SK-N-SH (cell line): ENCODE measurements around the gene RAB3A. TPM values are rescaled to one million over a fixed set of nuclear protein-coding genes. Genes with fewer than 3 reads are reported as not detected.
"Not testable (repeated sequence)": the region's sequence is repeated elsewhere in the genome, so short reads cannot be mapped to it uniquely, and the experiment has no call there.

ENCODE experiments used
- CTCF ChIA-PET: fragments of 300-600, 350-600 bp; formaldehyde crosslinking; extraction: SDS; loops from one replicate; lab custom pipeline; 2021; lab: Yijun Ruan, JAX
- POLR2A ChIA-PET: fragments of 350-600 bp; sonication (Branson Sonifier 250); formaldehyde crosslinking; extraction: SDS; loops from one replicate; lab custom pipeline; 2020; ENCODE audit warnings: antibody characterized with exemption, inconsistent platforms; lab: Yijun Ruan, JAX
- DNase-seq: peaks from one replicate; pipeline ENCODE4 v3.0.0; 2012
- H2AFZ ChIP-seq: fragments of 200-600 bp; sonication (generic); 2 replicates; pipeline ENCODE4 v1.8.1; 2016; ENCODE audit warnings: antibody characterized with exemption, mild to moderate bottlenecking, low read depth
- H3F3A ChIP-seq: fragments of 200-600 bp; sonication (generic); replicated peaks from 2 replicates; pipeline ENCODE3; 2016; ENCODE audit warnings: antibody characterized with exemption, mild to moderate bottlenecking; ENCODE audit not compliant: insufficient read depth
- H3K27ac ChIP-seq, 2 experiments: fragments of 200-500 bp in 1 of 2; fragments of 200-600 bp in 1 of 2; sonication (Bioruptor generic) in 1 of 2; sonication (generic), shearing (Covaris generic) in 1 of 2; 2 replicates each; pipeline versions ENCODE4 v1.5.1 to v1.6.1; 2014 to 2016; ENCODE audit warnings: low read depth in 2 of 2, inconsistent platforms in 1 of 2, low read length in 1 of 2, mild to moderate bottlenecking in 1 of 2, mixed read lengths in 1 of 2
- H3K27me3 ChIP-seq: fragments of 200-600 bp; sonication (generic), shearing (Covaris generic); 2 replicates; pipeline ENCODE4 v1.6.1; 2016; ENCODE audit warnings: mixed run types; ENCODE audit not compliant: insufficient read depth
- H3K36me3 ChIP-seq, 2 experiments: fragments of 200-500 bp in 1 of 2; fragments of 200-600 bp in 1 of 2; sonication (Bioruptor generic) in 1 of 2; sonication (generic) in 1 of 2; replicated peaks in 1 of 2; 2 replicates each; pipeline versions ENCODE3 to v1.5.1; 2014 to 2016; ENCODE audit warnings: low read length in 1 of 2, mild to moderate bottlenecking in 1 of 2; ENCODE audit not compliant: insufficient read depth in 2 of 2, control insufficient read depth in 1 of 2
- H3K4me1 ChIP-seq, 2 experiments: fragments of 200-500 bp in 1 of 2; fragments of 200-600 bp in 1 of 2; sonication (Bioruptor generic) in 1 of 2; sonication (generic), shearing (Covaris generic) in 1 of 2; 2 replicates each; pipeline versions ENCODE4 v1.5.1 to v1.6.1; 2014 to 2016; ENCODE audit warnings: low read depth in 1 of 2, low read length in 1 of 2, mixed run types in 1 of 2; ENCODE audit not compliant: insufficient read depth in 2 of 2, control insufficient read depth in 1 of 2
- H3K4me2 ChIP-seq: fragments of 200-600 bp; sonication (generic), shearing (Covaris generic); 2 replicates; pipeline ENCODE4 v1.6.1; 2017; ENCODE audit warnings: mixed run types
- H3K4me3 ChIP-seq, 2 experiments: fragments of 200-500 bp in 1 of 2; fragments of 200-600 bp in 1 of 2; sonication (Bioruptor generic) in 1 of 2; sonication (generic), shearing (Covaris generic) in 1 of 2; 2 replicates each; pipeline versions ENCODE4 v1.5.1 to v1.8.1; 2014 to 2016; ENCODE audit warnings: low read depth in 2 of 2, inconsistent platforms in 1 of 2, low read length in 1 of 2, mild to moderate bottlenecking in 1 of 2, mixed read lengths in 1 of 2, moderate library complexity in 1 of 2
- H3K79me2 ChIP-seq: fragments of 200-600 bp; sonication (generic); 2 replicates; pipeline ENCODE4 v1.8.1; 2017; ENCODE audit warnings: mild to moderate bottlenecking; ENCODE audit not compliant: insufficient read depth
- H3K9ac ChIP-seq: fragments of 200-600 bp; sonication (generic); 2 replicates; pipeline ENCODE4 v1.6.1; 2017; ENCODE audit warnings: mixed run types
- H3K9me2 ChIP-seq: fragments of 200-600 bp; sonication (generic); 2 replicates; pipeline ENCODE4 v1.6.1; 2017; ENCODE audit warnings: mixed run types
- H3K9me3 ChIP-seq: fragments of 200-600 bp; sonication (generic); 2 replicates; pipeline ENCODE4 v1.6.1; 2017; ENCODE audit warnings: mixed run types, mild to moderate bottlenecking, moderate library complexity
- H4K20me1 ChIP-seq: fragments of 200-600 bp; sonication (generic); 2 replicates; pipeline ENCODE4 v1.6.1; 2017; ENCODE audit warnings: mild to moderate bottlenecking, mixed run types; ENCODE audit not compliant: insufficient read depth
- FOSL2 ChIP-seq: IDR thresholded peaks from 2 replicates; pipeline ENCODE4 v1.4.0; 2012; ENCODE audit warnings: low read depth, mild to moderate bottlenecking, moderate library complexity, borderline replicate concordance
- FOXJ3 ChIP-seq: sonication (generic); formaldehyde crosslinking; IDR thresholded peaks from 2 replicates; pipeline ENCODE4 v1.5.1; 2020; ENCODE audit warnings: mild to moderate bottlenecking, missing genetic modification reagents
- FOXM1 ChIP-seq: IDR thresholded peaks from 2 replicates; pipeline ENCODE4 v1.4.0; 2012; ENCODE audit warnings: low read depth, mild to moderate bottlenecking
- NFIC ChIP-seq: IDR thresholded peaks from 2 replicates; pipeline ENCODE4 v1.4.0; 2012; ENCODE audit warnings: borderline replicate concordance
- NRF1 ChIP-seq: IDR thresholded peaks from 2 replicates; pipeline ENCODE4 v1.6.1; 2012; ENCODE audit warnings: low read depth, mild to moderate bottlenecking, low read length
- RAD21 ChIP-seq: IDR thresholded peaks from 2 replicates; pipeline ENCODE4 v1.6.1; 2012; ENCODE audit warnings: mild to moderate bottlenecking, low read length
- SMC3 ChIP-seq: IDR thresholded peaks from 2 replicates; pipeline ENCODE4 v1.6.1; 2012; ENCODE audit warnings: low read depth, low read length, improper control_type of control experiment
- WGBS: methylation state at CpG from one replicate; pipeline ENCODE4 v1.1.6; 2017; ENCODE audit warnings: low lambda C conversion rate; 5-methylcytosine and 5-hydroxymethylcytosine counted together
- polyA plus RNA-seq, 3 experiments: library from polyadenylated mRNA; depleted of rRNA; stranded (reverse); fragments of >200 nt; gene quantifications; 2 replicates each; pipeline ENCODE4 v1.2.3, GENCODE V29; 2012
- TF ChIP-seq, protein P1 (sequence below): fragments of 150-350 bp; IDR thresholded peaks from 2 replicates; pipeline ENCODE4 v1.6.1; 2016; ENCODE audit warnings: mild to moderate bottlenecking, low read depth, low read length
- TF ChIP-seq, protein P2 (sequence below): IDR thresholded peaks from 2 replicates; pipeline ENCODE4 v1.4.0; 2012; ENCODE audit warnings: low read depth, borderline replicate concordance
- TF ChIP-seq, protein P3 (sequence below): fragments of 200-600 bp; sonication (generic); IDR thresholded peaks from 2 replicates; pipeline ENCODE4 v1.6.1; 2017; ENCODE audit warnings: antibody characterized with exemption, mild to moderate bottlenecking, moderate library complexity

Gene RAB3A
- polyA plus RNA-seq, 1 of the 3 experiments (the other 2 are of a cell fraction) = 9.7 TPM

DNA sequence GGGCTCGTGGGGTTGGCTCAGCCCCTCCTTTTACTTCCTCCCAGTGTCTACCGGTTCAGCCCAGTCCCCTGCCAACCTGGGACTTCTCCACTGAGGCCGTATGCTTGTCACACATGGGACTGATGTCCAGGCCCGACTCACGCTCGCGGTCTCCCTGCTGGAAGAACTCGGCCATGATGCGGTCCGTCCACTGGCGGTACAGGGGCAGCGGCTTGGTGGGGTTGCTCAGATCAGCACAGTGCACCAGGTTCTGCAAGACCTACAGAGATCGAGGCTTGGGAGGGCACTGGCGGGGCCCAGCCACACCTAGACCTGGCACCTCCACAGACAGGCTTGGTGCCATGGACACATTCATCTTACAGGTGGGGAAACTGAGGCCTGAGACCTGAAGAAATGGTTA, 7.8 kb upstream of the RAB3A start:
- ChIA-PET POLR2A (interaction anchor here (0.6 kb wide), 1 partner anchor 81 kb away, joined by 4 read pairs; no protein-coding TSS in a partner anchor), CTCF (interaction anchor here (2.6 kb wide), 1 partner anchor 40 kb away, joined by 11 read pairs; no protein-coding TSS in a partner anchor)
- Histone ChIP-seq H4K20me1 (no peaks in the 10 kb centered on the region), H3K4me2 (no peak overlapping the region), H3K9me3 (no peaks in the 10 kb centered on the region), H3K27ac (no peak overlapping the region), H3K9me2 (no peaks in the 10 kb centered on the region), H3F3A (no peaks in the 10 kb centered on the region), H3K36me3 (no peaks in the 10 kb centered on the region), H3K4me1 (peaks cover 0 to 3% of the 10 kb centered on the region in 2 experiments; a peak in 1 of 4 replicates), H3K79me2 (no peaks in the 10 kb centered on the region), H2AFZ (no peak overlapping the region), H3K9ac (no peak overlapping the region), H3K27me3 (no peaks in the 10 kb centered on the region), H3K4me3 (no peak overlapping the region)
- TF ChIP-seq, protein P1, sequence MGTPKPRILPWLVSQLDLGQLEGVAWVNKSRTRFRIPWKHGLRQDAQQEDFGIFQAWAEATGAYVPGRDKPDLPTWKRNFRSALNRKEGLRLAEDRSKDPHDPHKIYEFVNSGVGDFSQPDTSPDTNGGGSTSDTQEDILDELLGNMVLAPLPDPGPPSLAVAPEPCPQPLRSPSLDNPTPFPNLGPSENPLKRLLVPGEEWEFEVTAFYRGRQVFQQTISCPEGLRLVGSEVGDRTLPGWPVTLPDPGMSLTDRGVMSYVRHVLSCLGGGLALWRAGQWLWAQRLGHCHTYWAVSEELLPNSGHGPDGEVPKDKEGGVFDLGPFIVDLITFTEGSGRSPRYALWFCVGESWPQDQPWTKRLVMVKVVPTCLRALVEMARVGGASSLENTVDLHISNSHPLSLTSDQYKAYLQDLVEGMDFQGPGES = no peak
- TF ChIP-seq NFIC = no peak
- TF ChIP-seq FOXM1 = no peak
- TF ChIP-seq, protein P2, sequence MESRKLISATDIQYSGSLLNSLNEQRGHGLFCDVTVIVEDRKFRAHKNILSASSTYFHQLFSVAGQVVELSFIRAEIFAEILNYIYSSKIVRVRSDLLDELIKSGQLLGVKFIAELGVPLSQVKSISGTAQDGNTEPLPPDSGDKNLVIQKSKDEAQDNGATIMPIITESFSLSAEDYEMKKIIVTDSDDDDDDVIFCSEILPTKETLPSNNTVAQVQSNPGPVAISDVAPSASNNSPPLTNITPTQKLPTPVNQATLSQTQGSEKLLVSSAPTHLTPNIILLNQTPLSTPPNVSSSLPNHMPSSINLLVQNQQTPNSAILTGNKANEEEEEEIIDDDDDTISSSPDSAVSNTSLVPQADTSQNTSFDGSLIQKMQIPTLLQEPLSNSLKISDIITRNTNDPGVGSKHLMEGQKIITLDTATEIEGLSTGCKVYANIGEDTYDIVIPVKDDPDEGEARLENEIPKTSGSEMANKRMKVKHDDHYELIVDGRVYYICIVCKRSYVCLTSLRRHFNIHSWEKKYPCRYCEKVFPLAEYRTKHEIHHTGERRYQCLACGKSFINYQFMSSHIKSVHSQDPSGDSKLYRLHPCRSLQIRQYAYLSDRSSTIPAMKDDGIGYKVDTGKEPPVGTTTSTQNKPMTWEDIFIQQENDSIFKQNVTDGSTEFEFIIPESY = no peak
- DNase-seq = no peak
- WGBS = 69% methylated on average over 11 of the region's 14 CpGs

DNA sequence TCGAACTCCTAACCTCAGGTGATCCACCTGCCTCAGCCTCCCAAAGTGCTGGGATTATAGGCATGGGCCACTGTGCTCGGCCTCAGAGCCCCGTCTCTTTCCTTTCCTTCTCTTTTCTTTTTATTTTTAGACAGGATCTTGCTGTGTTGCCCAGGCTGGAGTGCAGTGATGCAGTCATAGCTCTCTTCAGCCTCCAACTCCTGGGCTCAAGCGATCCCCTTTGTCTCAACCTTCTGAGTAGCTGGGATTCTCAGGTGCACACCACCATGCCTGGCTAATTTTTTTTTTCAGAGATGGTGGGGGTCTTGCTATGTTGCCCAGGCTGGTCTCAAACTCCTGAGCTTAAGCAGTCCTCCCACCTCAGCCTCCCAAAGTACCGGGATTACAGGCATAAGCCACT, 6.1 kb upstream of the RAB3A start:
- ChIA-PET POLR2A (interaction anchor here (0.8 kb wide), 1 partner anchor 69 kb away, joined by 3 read pairs; no protein-coding TSS in a partner anchor), CTCF (interaction anchor here (0.7 to 20.7 kb wide), 6 partner anchors 13 to 201 kb away, joined by 3 to 505 read pairs (median 28); partner anchors contain the start of gene PDE4C)
- not testable (repeated sequence) for DNase-seq, H3K36me3 ChIP-seq, H3F3A ChIP-seq, H3K4me2 ChIP-seq, H3K9me2 ChIP-seq, H3K79me2 ChIP-seq, H3K27me3 ChIP-seq, H3K4me3 ChIP-seq, H3K9ac ChIP-seq, H4K20me1 ChIP-seq, H3K9me3 ChIP-seq, H3K4me1 ChIP-seq, H3K27ac ChIP-seq, H2AFZ ChIP-seq
- 68% methylated on average over 5 of the region's 5 CpGs for WGBS

DNA sequence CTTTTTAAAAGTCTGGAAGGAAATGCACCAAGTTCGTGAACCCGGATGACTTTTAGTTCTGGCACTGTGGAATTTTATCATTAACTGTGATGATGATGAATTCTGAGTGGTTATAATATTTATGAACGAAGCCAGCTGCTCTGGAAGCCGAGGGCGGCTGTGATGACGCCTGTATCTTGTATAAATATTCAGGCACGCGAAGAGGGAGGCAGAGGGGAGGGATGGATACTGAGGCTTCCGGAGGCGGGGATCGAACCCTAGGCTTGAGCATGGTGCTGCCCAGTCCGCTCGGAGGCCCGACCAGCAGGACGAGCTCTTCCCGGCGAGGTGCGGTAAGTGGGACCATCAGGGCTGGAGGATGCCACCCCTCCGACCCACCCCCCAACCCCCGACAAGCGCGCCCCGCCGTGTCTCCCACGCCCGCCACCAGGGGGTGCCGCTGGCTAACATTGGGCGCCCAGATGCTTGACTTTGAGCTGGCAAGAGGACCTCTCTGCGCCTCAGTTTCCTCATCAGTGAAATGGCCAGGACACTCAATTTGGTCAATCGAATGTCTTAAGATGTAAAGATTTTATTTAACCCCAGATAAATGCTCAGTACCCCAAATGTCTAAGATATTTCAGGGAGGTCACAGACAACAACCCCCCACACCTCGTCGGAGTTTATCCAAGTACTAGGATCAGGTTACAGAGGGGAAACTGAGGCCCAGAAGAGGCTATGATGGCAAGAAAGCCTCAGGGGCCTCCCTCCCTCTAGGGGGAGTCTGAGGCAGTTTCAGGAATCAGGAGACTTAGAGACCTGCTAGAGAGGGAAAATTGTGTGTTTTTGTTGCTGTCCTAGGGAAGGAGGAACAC, 4.5 kb upstream of the RAB3A start:
- Histone ChIP-seq H3K27me3 (no peaks in the 10 kb centered on the region), H4K20me1 (no peaks in the 10 kb centered on the region), H3K4me1 (peaks cover 4 to 9% of the 10 kb centered on the region in 2 experiments; a peak in 2 of 4 replicates), H3K79me2 (no peaks in the 10 kb centered on the region), H3K36me3 (no peaks in the 10 kb centered on the region), H3F3A (no peaks in the 10 kb centered on the region), H3K27ac (no peak overlapping the region), H3K9me3 (no peaks in the 10 kb centered on the region), H3K9ac (no peak overlapping the region)
- POLR2A ChIA-PET = interaction anchor here (0.7 to 1.2 kb wide), 2 partner anchors 44 to 805 kb away, joined by 3 to 7 read pairs; no protein-coding TSS in a partner anchor
- CTCF ChIA-PET = interaction anchor here (0.5 to 20.7 kb wide), 21 partner anchors 8 to 206 kb away, joined by 3 to 505 read pairs (median 4); partner anchors contain the start of genes MPV17L2 and PDE4C
- TF ChIP-seq, protein P3, sequence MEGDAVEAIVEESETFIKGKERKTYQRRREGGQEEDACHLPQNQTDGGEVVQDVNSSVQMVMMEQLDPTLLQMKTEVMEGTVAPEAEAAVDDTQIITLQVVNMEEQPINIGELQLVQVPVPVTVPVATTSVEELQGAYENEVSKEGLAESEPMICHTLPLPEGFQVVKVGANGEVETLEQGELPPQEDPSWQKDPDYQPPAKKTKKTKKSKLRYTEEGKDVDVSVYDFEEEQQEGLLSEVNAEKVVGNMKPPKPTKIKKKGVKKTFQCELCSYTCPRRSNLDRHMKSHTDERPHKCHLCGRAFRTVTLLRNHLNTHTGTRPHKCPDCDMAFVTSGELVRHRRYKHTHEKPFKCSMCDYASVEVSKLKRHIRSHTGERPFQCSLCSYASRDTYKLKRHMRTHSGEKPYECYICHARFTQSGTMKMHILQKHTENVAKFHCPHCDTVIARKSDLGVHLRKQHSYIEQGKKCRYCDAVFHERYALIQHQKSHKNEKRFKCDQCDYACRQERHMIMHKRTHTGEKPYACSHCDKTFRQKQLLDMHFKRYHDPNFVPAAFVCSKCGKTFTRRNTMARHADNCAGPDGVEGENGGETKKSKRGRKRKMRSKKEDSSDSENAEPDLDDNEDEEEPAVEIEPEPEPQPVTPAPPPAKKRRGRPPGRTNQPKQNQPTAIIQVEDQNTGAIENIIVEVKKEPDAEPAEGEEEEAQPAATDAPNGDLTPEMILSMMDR = peak; percentile 67
- no peak for TF ChIP-seq FOSL2
- TF ChIP-seq NRF1 = no peak
- no peak for TF ChIP-seq FOXJ3 (CRISPR knock-in tag)
- TF ChIP-seq SMC3 = peak; percentile 65
- peak; percentile 71 for TF ChIP-seq RAD21
- TF ChIP-seq, all 33 proteins: peak for 3
- whole genome bisulfite sequencing = 22% methylated on average over 20 of the region's 32 CpGs
- Histone ChIP-seq H3K4me2 (no peak overlapping the region), H3K4me3 (peak overlapping the region in 1 of 2 experiments; percentile 26; a peak in 1 of 4 replicates), H3K9me2 (no peaks in the 10 kb centered on the region), H2AFZ (no peak overlapping the region)
- peak; percentile 88 for DNase-seq
